ENCODE measurements around the gene MYZAP.
A peak's percentile ranks its signal among the peaks of the same experiment; 100 is the strongest.

The MYZAP gene

DNA sequence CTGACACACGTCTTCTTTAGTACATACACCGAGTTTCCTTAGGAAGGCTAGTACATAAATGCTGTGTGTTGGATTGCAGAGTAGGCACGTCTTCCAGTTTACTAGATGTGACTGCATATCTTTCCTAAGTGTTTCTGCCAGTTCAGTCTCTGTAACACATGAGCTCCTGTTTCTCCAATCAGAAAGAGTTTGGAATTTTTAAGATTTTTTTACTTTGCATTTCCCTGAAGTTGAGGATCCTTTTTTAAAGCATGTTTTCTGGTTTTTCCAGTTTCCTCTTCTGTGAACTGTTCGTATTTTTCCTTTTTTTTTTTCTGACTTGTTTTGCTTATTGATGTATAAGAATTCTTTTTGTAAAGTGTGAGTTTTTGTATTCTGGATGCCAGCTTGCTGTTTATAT is 107.3 kb downstream of the MYZAP start:
- DNase-seq (ENCODE audit: extremely low read depth, low read depth) = no peak
- TF ChIP-seq, protein P1, sequence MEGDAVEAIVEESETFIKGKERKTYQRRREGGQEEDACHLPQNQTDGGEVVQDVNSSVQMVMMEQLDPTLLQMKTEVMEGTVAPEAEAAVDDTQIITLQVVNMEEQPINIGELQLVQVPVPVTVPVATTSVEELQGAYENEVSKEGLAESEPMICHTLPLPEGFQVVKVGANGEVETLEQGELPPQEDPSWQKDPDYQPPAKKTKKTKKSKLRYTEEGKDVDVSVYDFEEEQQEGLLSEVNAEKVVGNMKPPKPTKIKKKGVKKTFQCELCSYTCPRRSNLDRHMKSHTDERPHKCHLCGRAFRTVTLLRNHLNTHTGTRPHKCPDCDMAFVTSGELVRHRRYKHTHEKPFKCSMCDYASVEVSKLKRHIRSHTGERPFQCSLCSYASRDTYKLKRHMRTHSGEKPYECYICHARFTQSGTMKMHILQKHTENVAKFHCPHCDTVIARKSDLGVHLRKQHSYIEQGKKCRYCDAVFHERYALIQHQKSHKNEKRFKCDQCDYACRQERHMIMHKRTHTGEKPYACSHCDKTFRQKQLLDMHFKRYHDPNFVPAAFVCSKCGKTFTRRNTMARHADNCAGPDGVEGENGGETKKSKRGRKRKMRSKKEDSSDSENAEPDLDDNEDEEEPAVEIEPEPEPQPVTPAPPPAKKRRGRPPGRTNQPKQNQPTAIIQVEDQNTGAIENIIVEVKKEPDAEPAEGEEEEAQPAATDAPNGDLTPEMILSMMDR (IDR thresholded peaks at IDR 0.05; ENCODE audit: low read depth, low read length, missing control alignments) = no peak
- H3K4me3 ChIP-seq (replicated peaks; ENCODE audit: low read depth, low read length) = no peak overlapping the region

DNA sequence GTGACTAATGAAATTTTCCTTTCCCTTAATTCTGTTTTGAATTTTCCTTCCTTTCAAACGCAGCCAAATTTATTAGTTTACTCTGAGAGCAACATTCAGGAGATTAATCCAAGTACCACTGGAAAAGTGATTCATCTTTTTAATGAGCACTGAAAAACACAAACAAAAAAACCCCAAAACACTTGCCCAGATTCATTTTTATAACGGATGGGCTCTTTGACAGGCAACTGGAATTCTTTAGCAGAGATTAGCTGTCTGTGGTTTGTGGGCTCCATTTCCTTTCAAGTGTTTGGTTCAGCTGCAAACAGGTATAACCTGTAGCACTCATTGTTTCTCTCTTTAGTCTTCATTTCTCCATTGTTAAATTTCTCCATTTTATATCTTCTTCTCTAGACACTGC is 111.7 kb downstream of the MYZAP start:
- TF ChIP-seq, protein P1 (IDR thresholded peaks at IDR 0.05; ENCODE audit: low read depth, low read length, missing control alignments) = no peak
- no peak overlapping the region for H3K4me3 ChIP-seq (replicated peaks; ENCODE audit: low read depth, low read length)
- peak; percentile 29 for DNase-seq (ENCODE audit: extremely low read depth, low read depth)

DNA sequence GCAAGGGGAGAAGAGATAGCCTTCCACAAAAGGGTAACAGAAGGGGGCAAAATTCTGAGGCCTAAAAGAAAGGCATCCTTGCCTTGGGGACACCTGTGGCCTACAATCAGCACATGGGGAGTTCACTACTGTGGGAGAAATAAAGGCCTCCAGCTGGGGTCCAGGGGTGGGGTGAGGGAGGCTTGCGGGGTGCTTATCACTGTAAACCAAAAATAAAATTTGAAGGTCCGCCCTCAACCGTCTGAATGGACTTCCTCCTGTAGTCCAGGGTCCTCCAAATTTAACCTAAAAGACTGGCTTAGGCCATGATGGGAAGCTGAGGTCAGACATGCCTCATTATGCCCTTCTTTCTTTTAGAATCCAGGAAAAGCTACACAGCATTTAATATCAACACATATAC is 112.7 kb downstream of the MYZAP start:
- TF ChIP-seq, protein P1 (IDR thresholded peaks at IDR 0.05; ENCODE audit: low read depth, low read length, missing control alignments) = no peak
- DNase-seq (ENCODE audit: extremely low read depth, low read depth) = no peak
- H3K4me3 ChIP-seq (replicated peaks; ENCODE audit: low read depth, low read length) = no peak overlapping the region

DNA sequence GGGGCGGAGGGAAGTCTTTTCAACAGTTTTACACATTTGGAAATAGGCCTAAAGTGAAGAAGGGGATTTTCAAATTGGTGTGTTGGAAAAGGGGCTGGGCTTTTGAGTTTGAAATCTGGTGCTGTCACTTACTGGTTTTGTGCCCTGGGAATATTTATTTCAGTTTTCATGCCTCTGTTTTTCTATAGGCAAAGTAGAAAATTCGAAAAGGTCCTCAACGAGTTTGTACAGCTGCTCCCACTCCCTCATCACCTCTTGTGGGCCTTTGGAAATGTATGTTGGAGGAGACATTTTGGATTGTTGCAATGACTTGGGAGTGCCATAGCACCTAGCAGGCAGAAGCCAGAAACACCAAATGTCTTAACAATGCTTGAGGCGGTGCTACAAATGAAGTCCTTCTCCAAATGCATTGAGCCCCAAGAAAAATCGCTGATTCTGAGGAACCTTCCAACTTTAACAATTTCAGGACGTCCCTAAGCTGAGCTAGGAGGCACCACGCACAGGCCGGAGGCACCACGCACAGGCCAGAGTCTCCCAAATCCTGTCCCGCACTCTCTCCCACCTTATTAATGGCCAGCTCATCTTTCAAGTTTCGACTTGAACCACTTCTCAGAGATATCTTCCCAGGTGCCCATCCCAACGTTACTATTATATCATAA is 114.2 kb downstream of the MYZAP start:
- TF ChIP-seq, protein P1 (IDR thresholded peaks at IDR 0.05; ENCODE audit: low read depth, low read length, missing control alignments) = no peak
- no peak for DNase-seq (ENCODE audit: extremely low read depth, low read depth)
- H3K4me3 ChIP-seq (replicated peaks; ENCODE audit: low read depth, low read length) = peak overlapping the region; percentile 95

DNA sequence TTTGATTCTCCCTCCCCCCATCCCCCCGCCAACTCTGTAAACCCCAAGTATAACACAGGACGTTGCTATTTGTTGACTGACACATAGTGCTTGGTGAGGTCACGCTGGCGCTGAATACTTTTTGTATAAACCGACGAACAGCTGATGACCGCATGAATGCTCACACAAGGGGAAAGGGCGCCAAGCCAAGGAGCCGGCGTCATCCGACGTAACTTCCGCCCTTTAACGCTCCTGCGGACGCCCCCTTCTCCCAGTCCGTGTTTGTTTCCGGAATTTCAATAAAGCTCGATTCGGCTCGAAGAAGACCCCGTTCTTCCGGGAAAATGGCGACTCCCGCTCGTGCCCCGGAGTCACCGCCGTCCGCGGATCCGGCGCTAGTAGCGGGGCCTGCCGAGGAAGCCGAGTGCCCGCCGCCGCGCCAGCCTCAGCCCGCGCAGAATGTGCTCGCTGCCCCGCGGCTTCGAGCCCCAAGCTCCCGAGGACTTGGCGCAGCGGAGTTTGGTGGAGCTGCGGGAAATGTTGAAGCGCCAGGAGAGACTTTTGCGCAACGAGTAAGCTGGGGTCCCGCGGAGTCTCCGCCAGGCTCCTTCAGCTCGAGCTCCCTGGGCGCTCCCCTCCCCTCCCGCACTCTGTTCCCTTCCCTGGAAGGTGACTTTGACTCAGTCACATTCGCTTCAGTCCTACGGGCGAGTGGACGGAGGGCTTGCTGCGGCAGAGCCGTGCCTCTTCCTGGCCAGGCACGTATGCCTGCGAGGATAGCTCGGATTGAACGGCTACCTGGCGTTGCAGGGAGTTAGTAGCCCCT is 114.9 kb downstream of the MYZAP start, which contains the start of gene POLR2M:
POLR2M (plus strand) TSS at position 310 of the 805 bp plus-strand sequence; CDS start at position 439, 129 bp downstream.
- peak within 1 kb of the TSS; percentile 95 for H3K4me3 ChIP-seq (replicated peaks; ENCODE audit: low read depth, low read length)
- TF ChIP-seq, protein P1 (IDR thresholded peaks at IDR 0.05; ENCODE audit: low read depth, low read length, missing control alignments) = no peak
- peak; percentile 98 for DNase-seq (ENCODE audit: extremely low read depth, low read depth)

DNA sequence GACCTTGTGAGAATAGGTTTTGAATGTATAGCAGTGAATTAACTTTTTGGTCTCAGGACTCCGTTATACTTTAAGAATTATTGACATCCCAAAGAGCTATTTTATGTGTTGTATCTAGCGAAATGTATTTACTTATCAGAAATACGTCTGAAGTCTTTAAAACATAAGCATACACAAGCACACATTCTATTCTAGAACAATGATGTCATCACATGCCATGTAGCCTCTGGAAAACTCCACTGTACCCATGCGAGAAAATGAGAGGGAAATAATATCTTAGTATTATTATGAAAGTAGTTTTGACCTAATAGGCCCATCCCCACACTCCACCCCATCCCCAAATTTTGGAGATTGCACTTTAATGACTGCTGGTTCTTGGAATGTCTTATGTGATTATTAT is 116.3 kb downstream of the MYZAP start:
- DNase-seq (ENCODE audit: extremely low read depth, low read depth) = no peak
- peak overlapping the region; percentile 95 for H3K4me3 ChIP-seq (replicated peaks; ENCODE audit: low read depth, low read length)
- TF ChIP-seq, protein P1 (IDR thresholded peaks at IDR 0.05; ENCODE audit: low read depth, low read length, missing control alignments) = no peak
